ENCODE results near the gene CANT1. TPM values are rescaled to one million over a fixed set of nuclear protein-coding genes. Genes with fewer than 3 reads are reported as not detected.

The CANT1 gene
- total RNA-seq, 4 donors from 2014 or later, result 17.5 to 38.3 (median 26.6) TPM

- no peaks in the 10 kb centered on the region for H3K36me3 ChIP-seq
- TF ChIP-seq POLR2A (IDR thresholded peaks at IDR 0.05) (no peak), CTCF (IDR thresholded peaks at IDR 0.05 in 4 of 5, conservative IDR thresholded peaks at IDR 0.05 in 1 of 5) (no peak)
- H3K4me1 ChIP-seq, result no peaks in the 10 kb centered on the region
- DNase-seq, result no peak
- no peak overlapping the region for H3K27ac ChIP-seq
- intact Hi-C loops (cut with DNase I; ENCODE audit: low total_unique reads) (no loop called here), in situ Hi-C loops (cut with MboI; ENCODE audit: low sequenced_read_pairs in 4 of 4) (no loop called here)
- peaks cover 0 to 6% (median 0%) of the 10 kb centered on the region in 3 donors for H3K9me3 ChIP-seq
- H3K27me3 ChIP-seq, result no peaks in the 10 kb centered on the region
- H3K4me3 ChIP-seq, result no peak overlapping the region
- no peak for ATAC-seq
Observed at GRCh38 chr17:78954684-78955083, 54.9 kb downstream of the CANT1 start.

GRCh38 chr17:78953356-78954350, 55.9 kb downstream of the CANT1 start:
- ATAC-seq (no peak), DNase-seq (no peak)
- TF ChIP-seq CTCF (IDR thresholded peaks at IDR 0.05 in 4 of 5, conservative IDR thresholded peaks at IDR 0.05 in 1 of 5) (no peak), POLR2A (IDR thresholded peaks at IDR 0.05) (no peak)
- Histone ChIP-seq H3K9me3 (peaks cover 0 to 6% (median 0%) of the 10 kb centered on the region in 3 donors), H3K4me3 (no peak overlapping the region), H3K4me1 (no peaks in the 10 kb centered on the region), H3K27me3 (no peaks in the 10 kb centered on the region), H3K36me3 (no peaks in the 10 kb centered on the region), H3K27ac (no peak overlapping the region)
- in situ Hi-C loops (cut with MboI; ENCODE audit: low sequenced_read_pairs in 4 of 4) (no loop called here), intact Hi-C loops (cut with DNase I; ENCODE audit: low total_unique reads) (no loop called here)

GRCh38 chr17:78952706-78953105, 56.9 kb downstream of the CANT1 start:
- Histone ChIP-seq H3K27me3 (no peaks in the 10 kb centered on the region), H3K9me3 (peaks cover 0 to 6% (median 0%) of the 10 kb centered on the region in 3 donors), H3K4me1 (no peaks in the 10 kb centered on the region), H3K4me3 (no peak overlapping the region), H3K27ac (no peak overlapping the region), H3K36me3 (no peaks in the 10 kb centered on the region)
- intact Hi-C loops (cut with DNase I; ENCODE audit: low total_unique reads), result no loop called here
- no peak for TF ChIP-seq CTCF (IDR thresholded peaks at IDR 0.05 in 4 of 5, conservative IDR thresholded peaks at IDR 0.05 in 1 of 5)
- TF ChIP-seq POLR2A (IDR thresholded peaks at IDR 0.05), result no peak
- ATAC-seq, result no peak
- in situ Hi-C loops (cut with MboI; ENCODE audit: low sequenced_read_pairs in 4 of 4), result no loop called here
- no peak for DNase-seq

- intact Hi-C loops (cut with DNase I; ENCODE audit: low total_unique reads) (no loop called here), in situ Hi-C loops (cut with MboI; ENCODE audit: low sequenced_read_pairs in 4 of 4) (no loop called here)
- Histone ChIP-seq H3K4me3 (no peak overlapping the region), H3K27ac (no peak overlapping the region), H3K9me3 (peaks cover 0 to 6% (median 0%) of the 10 kb centered on the region in 3 donors), H3K36me3 (no peaks in the 10 kb centered on the region), H3K4me1 (no peaks in the 10 kb centered on the region), H3K27me3 (no peaks in the 10 kb centered on the region)
- no peak for DNase-seq
- no peak for ATAC-seq
- TF ChIP-seq CTCF (IDR thresholded peaks at IDR 0.05 in 4 of 5, conservative IDR thresholded peaks at IDR 0.05 in 1 of 5) (no peak), POLR2A (IDR thresholded peaks at IDR 0.05) (no peak)
Observed at GRCh38 chr17:78951967-78952551, 57.5 kb downstream of the CANT1 start.
